H1 (cell line): ENCODE data around the gene CMTM1. TPM values are rescaled to one million over a fixed set of nuclear protein-coding genes. Genes with fewer than 3 reads are reported as not detected.

Experiments used
- CTCF ChIA-PET: fragments of 300-600 bp; sonication (Branson Sonifier 250); formaldehyde crosslinking; loops from one replicate; lab custom pipeline; 2021; ENCODE audit not compliant: partially characterized antibody; lab: Charles Lee
- POLR2A ChIA-PET: fragments of 300-600 bp; sonication (Branson Sonifier 250); formaldehyde crosslinking; loops from one replicate; lab custom pipeline; 2021; ENCODE audit warnings: inconsistent platforms; ENCODE audit not compliant: partially characterized antibody; lab: Charles Lee
- DNase-seq, 2 experiments: peaks; one replicate each; pipeline versions ENCODE4 v3.0.0 to v3.0.0-alpha.2; 2010 to 2022; ENCODE audit warnings: low spot score in 2 of 2, low read depth in 1 of 2, mixed read lengths in 1 of 2
- FAIRE-seq: peaks from 2 replicates; lab custom pipeline; 2011; peaks lifted over from hg19 to GRCh38; lab: Jason Lieb, UNC
- H2AFZ ChIP-seq: 2 replicates; pipeline ENCODE4 v1.8.1; 2012; ENCODE audit warnings: low read length, inconsistent platforms
- H2AK5ac ChIP-seq: 2 replicates; pipeline ENCODE4 v1.6.1; 2013; ENCODE audit warnings: low read depth, low read length
- H2BK120ac ChIP-seq: replicated peaks from 2 replicates; pipeline ENCODE3; 2013; ENCODE audit warnings: low read depth, low read length, inconsistent platforms
- H2BK12ac ChIP-seq: 2 replicates; pipeline ENCODE4 v1.6.1; 2013; ENCODE audit warnings: low read depth, low read length
- H2BK15ac ChIP-seq: 2 replicates; pipeline ENCODE4 v1.6.1; 2013; ENCODE audit warnings: low read length
- H2BK20ac ChIP-seq: 2 replicates; pipeline ENCODE4 v1.6.1; 2013; ENCODE audit warnings: low read length
- H2BK5ac ChIP-seq: 2 replicates; pipeline ENCODE4 v1.6.1; 2013; ENCODE audit warnings: low read depth, low read length
- H3K14ac ChIP-seq: 2 replicates; pipeline ENCODE4 v1.6.1; 2013; ENCODE audit warnings: inconsistent platforms; ENCODE audit not compliant: insufficient read length
- H3K18ac ChIP-seq: 2 replicates; pipeline ENCODE4 v1.6.1; 2013; ENCODE audit warnings: low read length; ENCODE audit errors: extremely low read depth
- H3K23ac ChIP-seq: 2 replicates; pipeline ENCODE4 v1.6.1; 2013; ENCODE audit warnings: inconsistent platforms; ENCODE audit not compliant: insufficient read length
- H3K23me2 ChIP-seq: 2 replicates; pipeline ENCODE4 v1.6.1; 2013; ENCODE audit warnings: low read depth, low read length
- H3K27ac ChIP-seq: 2 replicates; pipeline ENCODE4 v1.6.1; 2011; ENCODE audit warnings: low read depth, low read length, inconsistent platforms
- H3K27me3 ChIP-seq, 4 experiments: replicated peaks in 1 of 4; 1 replicate in 1 of 4; 2 replicates in 3 of 4; pipeline versions ENCODE4 v1.6.1 to v1.8.1; 2011 to 2013; ENCODE audit warnings: low read length in 3 of 4, mild to moderate bottlenecking in 3 of 4, inconsistent platforms in 2 of 4, mixed read lengths in 2 of 4, moderate library complexity in 1 of 4; ENCODE audit not compliant: control insufficient read depth in 3 of 4, insufficient read depth in 3 of 4; ENCODE audit errors: extremely low read depth in 1 of 4
- H3K36me3 ChIP-seq, 4 experiments: 2 replicates each; pipeline versions ENCODE4 v1.6.1 to v1.8.1; 2011 to 2013; ENCODE audit warnings: mild to moderate bottlenecking in 4 of 4, low read length in 3 of 4, moderate library complexity in 2 of 4, control low read depth in 1 of 4, inconsistent platforms in 1 of 4; ENCODE audit not compliant: insufficient read depth in 4 of 4, control insufficient read depth in 2 of 4
- H3K4ac ChIP-seq: replicated peaks from 2 replicates; pipeline ENCODE3; 2013; ENCODE audit warnings: low read length, low read depth, mixed read lengths, inconsistent platforms; ENCODE audit not compliant: insufficient read length
- H3K4me1 ChIP-seq, 4 experiments: replicated peaks in 1 of 4; 1 replicate in 1 of 4; 2 replicates in 3 of 4; pipeline versions ENCODE4 v1.6.1 to v1.8.1; 2011 to 2013; ENCODE audit warnings: low read length in 3 of 4, inconsistent platforms in 2 of 4, mixed read lengths in 1 of 4; ENCODE audit not compliant: insufficient read depth in 4 of 4, control insufficient read depth in 3 of 4
- H3K4me2 ChIP-seq, 2 experiments: 2 replicates each; pipeline versions ENCODE4 v1.6.1 to v1.8.1; 2011 to 2013; ENCODE audit warnings: low read depth in 2 of 2, low read length in 2 of 2, control low read depth in 1 of 2, inconsistent platforms in 1 of 2, mild to moderate bottlenecking in 1 of 2; ENCODE audit not compliant: insufficient read depth in 1 of 2
- H3K4me3 ChIP-seq, 4 experiments: fragments of 200-600, 300-600 bp in 1 of 4; sonication (generic), shearing (Covaris generic), sonication (Bioruptor Twin) in 1 of 4; 2 replicates each; pipeline versions ENCODE4 v1.5.1 to v1.8.1; 2011 to 2016; ENCODE audit warnings: low read length in 4 of 4, low read depth in 3 of 4, control low read depth in 2 of 4, inconsistent platforms in 2 of 4, mild to moderate bottlenecking in 2 of 4, mixed read lengths in 1 of 4, moderate library complexity in 1 of 4; ENCODE audit not compliant: insufficient read depth in 2 of 4; ENCODE audit errors: extremely low read depth in 1 of 4
- H3K56ac ChIP-seq: replicated peaks from 2 replicates; pipeline ENCODE3; 2013; ENCODE audit warnings: low read depth, mild to moderate bottlenecking, mixed read lengths, low read length, inconsistent platforms; ENCODE audit not compliant: insufficient read length
- H3K79me1 ChIP-seq: 2 replicates; pipeline ENCODE4 v1.6.1; 2013; ENCODE audit warnings: low read depth, low read length, control low read depth
- H3K79me2 ChIP-seq, 2 experiments: 2 replicates each; pipeline versions ENCODE4 v1.6.1 to v1.8.1; 2012 to 2013; ENCODE audit warnings: low read length in 2 of 2, mild to moderate bottlenecking in 2 of 2, inconsistent platforms in 1 of 2; ENCODE audit not compliant: insufficient read depth in 2 of 2, control insufficient read depth in 1 of 2
- H3K9ac ChIP-seq, 4 experiments: replicated peaks in 1 of 4; 1 replicate in 1 of 4; 2 replicates in 3 of 4; pipeline versions ENCODE4 v1.6.1 to v1.8.1; 2011 to 2013; ENCODE audit warnings: low read depth in 3 of 4, low read length in 3 of 4, control low read depth in 2 of 4, mild to moderate bottlenecking in 2 of 4, moderate library complexity in 2 of 4, inconsistent platforms in 1 of 4; ENCODE audit errors: extremely low read depth in 1 of 4
- H3K9me3 ChIP-seq, 2 experiments: 2 replicates each; pipeline versions ENCODE4 v1.6.1 to v1.8.1; 2012 to 2013; ENCODE audit warnings: mild to moderate bottlenecking in 2 of 2, moderate library complexity in 2 of 2, control low read depth in 1 of 2, inconsistent platforms in 1 of 2, low read depth in 1 of 2, low read length in 1 of 2, mixed read lengths in 1 of 2; ENCODE audit not compliant: insufficient read depth in 2 of 2
- H4K20me1 ChIP-seq, 2 experiments: replicated peaks in 1 of 2; 2 replicates each; pipeline versions ENCODE3 to v1.8.1; 2011 to 2013; ENCODE audit warnings: inconsistent platforms in 2 of 2, low read length in 2 of 2, mild to moderate bottlenecking in 1 of 2; ENCODE audit not compliant: insufficient read depth in 2 of 2, control insufficient read depth in 1 of 2
- H4K5ac ChIP-seq: 2 replicates; pipeline ENCODE4 v1.6.1; 2013; ENCODE audit warnings: low read length, low read depth, mixed read lengths, inconsistent platforms; ENCODE audit not compliant: insufficient read length
- H4K8ac ChIP-seq: 2 replicates; pipeline ENCODE4 v1.8.0; 2013; ENCODE audit warnings: mild to moderate bottlenecking, moderate library complexity, low read length, inconsistent platforms; ENCODE audit not compliant: insufficient read depth; ENCODE audit errors: extremely low read depth
- H4K91ac ChIP-seq: replicated peaks from 2 replicates; pipeline ENCODE3; 2013; ENCODE audit warnings: low read length, mixed read lengths, inconsistent platforms; ENCODE audit not compliant: insufficient read length
- CBX5 ChIP-seq: fragments of 300-800, 300-1000 bp; sonication (generic); IDR thresholded peaks from 2 replicates; pipeline ENCODE4 v1.7.1; 2016; ENCODE audit warnings: antibody characterized with exemption, low read length, low read depth
- EZH2 ChIP-seq: fragments of 200-600 bp; sonication (generic); IDR thresholded peaks from 2 replicates; pipeline ENCODE4 v1.7.1; 2012; ENCODE audit warnings: low read depth, mild to moderate bottlenecking, moderate library complexity, low read length, inconsistent platforms; ENCODE audit not compliant: severe bottlenecking
- FOSL1 ChIP-seq: IDR thresholded peaks from 2 replicates; pipeline ENCODE4 v1.6.1; 2011; ENCODE audit warnings: mild to moderate bottlenecking, low read depth, low read length, moderate library complexity; ENCODE audit not compliant: insufficient read depth
- KDM1A ChIP-seq: fragments of 200-600, 300-600 bp; sonication (generic); IDR thresholded peaks from 2 replicates; pipeline ENCODE4 v1.7.1; 2016; ENCODE audit warnings: mild to moderate bottlenecking, low read length, borderline replicate concordance
- RAD21 ChIP-seq, 2 experiments: IDR thresholded peaks in 1 of 2; conservative IDR thresholded peaks in 1 of 2; 2 replicates each; pipeline ENCODE4 v1.6.1; 2011; ENCODE audit warnings: low read depth in 2 of 2, low read length in 2 of 2, improper control_type of control experiment in 1 of 2, inconsistent platforms in 1 of 2, mild to moderate bottlenecking in 1 of 2, moderate library complexity in 1 of 2
- SIN3A ChIP-seq, 2 experiments: IDR thresholded peaks in 1 of 2; conservative IDR thresholded peaks in 1 of 2; 2 replicates each; pipeline ENCODE4 v1.6.1; 2011 to 2012; ENCODE audit warnings: low read length in 2 of 2, improper control_type of control experiment in 1 of 2, low read depth in 1 of 2, mild to moderate bottlenecking in 1 of 2
- TAF1 ChIP-seq: IDR thresholded peaks from 2 replicates; pipeline ENCODE4 v1.6.1; 2011; ENCODE audit warnings: mild to moderate bottlenecking, low read depth, low read length
- WGBS, 2 experiments: shearing (Covaris generic) in 1 of 2; methylation state at CpG; one replicate each; pipeline versions ENCODE4 v1.1.6 to v1.1.7; 2013 to 2015; ENCODE audit warnings: low lambda C conversion rate in 2 of 2, mixed read lengths in 2 of 2, inconsistent platforms in 1 of 2, low coverage in 1 of 2, missing lambda C conversion rate in 1 of 2; ENCODE audit not compliant: insufficient replicate concordance in 2 of 2, insufficient coverage in 1 of 2, insufficient read length in 1 of 2; ENCODE audit errors: extremely low coverage in 1 of 2, missing lambda C conversion rate in 1 of 2; 5-methylcytosine and 5-hydroxymethylcytosine counted together
- polyA plus RNA-seq, 7 experiments: library from polyadenylated mRNA; depleted of rRNA in 3 of 7; stranded (reverse) in 5 of 7; unstranded in 2 of 7; fragments of >200 nt in 5 of 7; fragments of 200-250 nt in 2 of 7; gene quantifications; 1 replicate in 5 of 7; 2 replicates in 1 of 7; 4 replicates in 1 of 7; pipeline versions ENCODE4 v1.2.1 to v1.2.3, GENCODE V29; 2011 to 2013; ENCODE audit warnings: missing spikeins in 2 of 7, mixed read lengths in 2 of 7
- total RNA-seq: library from RNA; stranded (reverse); fragmentation: NEBNext Ultra II Directional; extraction: Animal tissue kit (Norgen Biotek cat#: 25700); gene quantifications from 2 replicates; pipeline ENCODE4 v1.2.1, GENCODE V29; 2021

CMTM1 gene
- total and polyA plus RNA-seq, 2 of the 8 experiments (the other 6 are each of a cell fraction or from before 2014, with no cell fraction given) = 1.2 to 2.0 TPM

DNA sequence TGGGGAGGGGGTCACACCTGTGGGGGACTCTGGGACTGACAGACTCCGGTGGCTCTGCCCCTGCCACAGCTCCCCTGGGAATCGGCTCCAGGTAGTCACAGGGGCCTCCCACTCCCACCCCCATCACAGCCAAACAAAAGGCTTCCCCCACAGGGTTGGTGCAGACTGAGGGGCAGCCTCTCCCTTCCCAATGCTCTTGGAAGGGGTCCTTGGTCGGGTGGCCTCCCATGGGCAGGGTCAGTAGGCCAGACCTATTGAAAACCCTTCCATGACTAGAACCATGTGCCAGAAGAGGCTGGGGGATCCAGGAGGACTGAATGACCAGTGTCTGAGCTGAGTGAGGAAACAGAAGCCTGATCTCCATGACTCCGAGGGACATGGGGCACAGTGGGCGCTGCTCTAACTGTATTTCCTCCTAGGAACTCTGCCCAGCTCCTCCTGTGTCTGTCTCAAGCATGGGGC is 45.0 kb upstream of the CMTM1 start:
- Histone ChIP-seq H3K9ac (no peak overlapping the region), H2BK12ac (no peak overlapping the region), H2BK5ac (no peak overlapping the region), H3K27me3 (no peaks in the 10 kb centered on the region), H3K18ac (no peak overlapping the region), H3K4ac (no peak overlapping the region), H4K8ac (no peak overlapping the region), H2AFZ (no peak overlapping the region), H4K20me1 (no peaks in the 10 kb centered on the region), H2BK15ac (no peak overlapping the region), H3K4me2 (no peak overlapping the region), H2BK20ac (no peak overlapping the region), H3K9me3 (no peaks in the 10 kb centered on the region), H3K79me1 (no peaks in the 10 kb centered on the region), H3K27ac (no peak overlapping the region)
- 97% methylated on average over 5 of the region's 5 CpGs; no CpG with 5 or more reads in 1 of the 2 experiments for WGBS, 2 experiments
- POLR2A ChIA-PET = interaction anchor here (1.9 to 2.3 kb wide), 2 partner anchors 9 to 31 kb away, joined by 4 to 8 read pairs; partner anchors contain the start of gene CKLF
- CTCF ChIA-PET = interaction anchor here (0.6 to 3.2 kb wide), 10 partner anchors 10 to 176 kb away, joined by 3 to 19 read pairs (median 6); partner anchors contain the start of genes CKLF and TK2
- no peak for FAIRE-seq
- TF ChIP-seq RAD21 (IDR thresholded peaks at IDR 0.05 in 1 of 2, conservative IDR thresholded peaks at IDR 0.05 in 1 of 2; ENCODE audit: low read depth in 2 of 2, low read length in 2 of 2) (no peak), EZH2 (no peak), FOSL1 (no peak), CBX5 (no peak), KDM1A (no peak), SIN3A (conservative IDR thresholded peaks at IDR 0.05 in 1 of 2, IDR thresholded peaks at IDR 0.05 in 1 of 2; ENCODE audit: low read depth in 1 of 2, low read length in 2 of 2) (no peak), TAF1 (no peak)
- TF ChIP-seq, all 59 proteins: peak for 0
- H3K36me3 ChIP-seq = no peaks in the 10 kb centered on the region
- peaks cover 0 to 7% (median 2%) of the 10 kb centered on the region in 4 experiments; a peak in 3 of 7 replicates for H3K4me1 ChIP-seq
- H2BK120ac ChIP-seq = no peak overlapping the region
- H3K23me2 ChIP-seq = no peaks in the 10 kb centered on the region
- H3K4me3 ChIP-seq = no peak overlapping the region
- no peak overlapping the region for H4K91ac ChIP-seq
- H3K56ac ChIP-seq = no peak overlapping the region
- no peaks in the 10 kb centered on the region for H3K79me2 ChIP-seq
- H2AK5ac ChIP-seq = no peak overlapping the region
- no peak overlapping the region for H3K23ac ChIP-seq
- H3K14ac ChIP-seq = no peak overlapping the region
- DNase-seq = no peak
- no peak overlapping the region for H4K5ac ChIP-seq
